ENCODE measurements around the gene CDC34.

GRCh38 chr19:488505-489417 is 42.8 kb upstream of the CDC34 start:
- TF ChIP-seq POLR2A (IDR thresholded peaks at IDR 0.05) (peak; percentile 71 to 76), CTCF (IDR thresholded peaks at IDR 0.05) (peak in 2 of 5 experiments; percentile 65 to 69)

Data from tibial nerve (tissue), 3 donors.